ENCODE data around the gene EMC8. TPM values are rescaled to one million over a fixed set of nuclear protein-coding genes. Genes with fewer than 3 reads are reported as not detected.

EMC8 gene
- total and polyA plus RNA-seq, 10 of the 15 experiments (the other 5 are each of a cell fraction or from before 2014, with no cell fraction given): 7.8 to 62.0 (median 33.5) TPM

GRCh38 chr16:85783441-85783840 lies 15.9 kb downstream of the EMC8 start:
- no peak overlapping the region for H3K9ac ChIP-seq (ENCODE audit: control insufficient read depth, insufficient read depth, low read length)
- H3K36me3 ChIP-seq (ENCODE audit: control insufficient read depth in 2 of 2, insufficient read depth in 2 of 2, low read length in 1 of 2): peaks cover 19 to 40% of the 10 kb centered on the region in 2 experiments
- H3K79me2 ChIP-seq (ENCODE audit: control insufficient read depth, insufficient read depth, low read length): no peaks in the 10 kb centered on the region
- H4K20me1 ChIP-seq (ENCODE audit: control insufficient read depth, insufficient read depth): no peaks in the 10 kb centered on the region
- no peaks in the 10 kb centered on the region for H3K9me3 ChIP-seq (replicated peaks; ENCODE audit: control insufficient read depth, insufficient read depth, low read length)
- H2AFZ ChIP-seq (ENCODE audit: control insufficient read depth, low read depth, low read length): no peak overlapping the region
- WGBS (ENCODE audit: insufficient coverage, insufficient replicate concordance, low lambda C conversion rate, missing lambda C conversion rate): 71% methylated on average over 8 of the region's 8 CpGs
- SMC1A ChIA-PET (ENCODE audit: uncharacterized antibody, unreplicated experiment): no interaction called here
- no peak overlapping the region for H3K27ac ChIP-seq (ENCODE audit: control insufficient read depth, insufficient read depth)
- POLR2A ChIA-PET: no interaction called here
- in situ Hi-C loops (cut with MboI): no loop called here
- no peaks in the 10 kb centered on the region for H3K4me1 ChIP-seq (ENCODE audit: control insufficient read depth, insufficient read depth, low read length)
- no TSS peak for BruUV-seq (replicated peaks)
- no peaks in the 10 kb centered on the region for H3K27me3 ChIP-seq (replicated peaks in 1 of 2; ENCODE audit: control insufficient read depth in 2 of 2, insufficient read depth in 2 of 2, low read length in 1 of 2)
- RAD21 ChIA-PET (ENCODE audit: unreplicated experiment): no interaction called here
- ATAC-seq (no peak), DNase-seq (ENCODE audit: low read depth, low spot score) (no peak), FAIRE-seq (no peak)
- intact Hi-C loops (cut with micrococcal nuclease; ENCODE audit: unreplicated experiment): no loop called here
- H3K4me3 ChIP-seq: no peak overlapping the region
- TF ChIP-seq MTA2 (IDR thresholded peaks at IDR 0.05; ENCODE audit: low read depth): no peak
- no peak for TF ChIP-seq YBX1 (IDR thresholded peaks at IDR 0.05)
- TF ChIP-seq SMARCA5 (IDR thresholded peaks at IDR 0.05): no peak
- no peak for TF ChIP-seq GATAD2B (conservative IDR thresholded peaks at IDR 0.05; ENCODE audit: low read depth)
- no peak for TF ChIP-seq SMAD5 (IDR thresholded peaks at IDR 0.05; ENCODE audit: low read depth)
- TF ChIP-seq ATF7 (IDR thresholded peaks at IDR 0.05; ENCODE audit: low read depth): no peak
- no peak for TF ChIP-seq CHD4 (IDR thresholded peaks at IDR 0.05)
- TF ChIP-seq RAD51 (IDR thresholded peaks at IDR 0.05): no peak
- TF ChIP-seq DPF2 (IDR thresholded peaks at IDR 0.05): no peak
- CTCF ChIA-PET: no interaction called here
- no peak overlapping the region for H3K4me2 ChIP-seq (ENCODE audit: control insufficient read depth, insufficient read depth)

- ATAC-seq (no peak), DNase-seq (ENCODE audit: low read depth, low spot score) (no peak), FAIRE-seq (no peak)
- RAD21 ChIA-PET (ENCODE audit: unreplicated experiment): no interaction called here
- POLR2A ChIA-PET: interaction anchor here (0.6 kb wide), 1 partner anchor 140 kb away, joined by 3 read pairs; no protein-coding TSS in a partner anchor
- WGBS (ENCODE audit: insufficient coverage, insufficient replicate concordance, low lambda C conversion rate, missing lambda C conversion rate): 94% methylated on average over 6 of the region's 6 CpGs
- H3K27me3 ChIP-seq (replicated peaks in 1 of 2; ENCODE audit: control insufficient read depth in 2 of 2, insufficient read depth in 2 of 2, low read length in 1 of 2): no peaks in the 10 kb centered on the region
- BruUV-seq (replicated peaks): no TSS peak
- intact Hi-C loops (cut with micrococcal nuclease; ENCODE audit: unreplicated experiment) (no loop called here), in situ Hi-C loops (cut with MboI) (no loop called here)
- H3K9ac ChIP-seq (ENCODE audit: control insufficient read depth, insufficient read depth, low read length): no peak overlapping the region
- no peak overlapping the region for H3K4me3 ChIP-seq
- no peaks in the 10 kb centered on the region for H3K4me1 ChIP-seq (ENCODE audit: control insufficient read depth, insufficient read depth, low read length)
- H3K36me3 ChIP-seq (ENCODE audit: control insufficient read depth in 2 of 2, insufficient read depth in 2 of 2, low read length in 1 of 2): peaks cover 16 to 33% of the 10 kb centered on the region in 2 experiments
- CTCF ChIA-PET: interaction anchor here (0.7 kb wide), 1 partner anchor 37 kb away, joined by 3 read pairs; no protein-coding TSS in a partner anchor
- SMC1A ChIA-PET (ENCODE audit: uncharacterized antibody, unreplicated experiment): no interaction called here
- H3K4me2 ChIP-seq (ENCODE audit: control insufficient read depth, insufficient read depth): no peak overlapping the region
- H3K27ac ChIP-seq (ENCODE audit: control insufficient read depth, insufficient read depth): no peak overlapping the region
- no peak overlapping the region for H2AFZ ChIP-seq (ENCODE audit: control insufficient read depth, low read depth, low read length)
- H3K9me3 ChIP-seq (replicated peaks; ENCODE audit: control insufficient read depth, insufficient read depth, low read length): no peaks in the 10 kb centered on the region
- no peaks in the 10 kb centered on the region for H3K79me2 ChIP-seq (ENCODE audit: control insufficient read depth, insufficient read depth, low read length)
- no peaks in the 10 kb centered on the region for H4K20me1 ChIP-seq (ENCODE audit: control insufficient read depth, insufficient read depth)
- TF ChIP-seq SMARCA5 (IDR thresholded peaks at IDR 0.05): no peak
- no peak for TF ChIP-seq YY1 (IDR thresholded peaks at IDR 0.05; ENCODE audit: low read depth, low read length)
- no peak for TF ChIP-seq NFXL1 (IDR thresholded peaks at IDR 0.05; ENCODE audit: borderline replicate concordance)
- TF ChIP-seq PAX8 (IDR thresholded peaks at IDR 0.05): no peak
- no peak for TF ChIP-seq MTA2 (IDR thresholded peaks at IDR 0.05; ENCODE audit: low read depth)
- TF ChIP-seq BHLHE40 (IDR thresholded peaks at IDR 0.05; ENCODE audit: borderline replicate concordance in 1 of 2, low read depth in 2 of 2, low read length in 1 of 2): no peak
- TF ChIP-seq PBX3 (IDR thresholded peaks at IDR 0.05; ENCODE audit: insufficient replicate concordance, low read depth, low read length): no peak
- TF ChIP-seq CBX3 (IDR thresholded peaks at IDR 0.05; ENCODE audit: borderline replicate concordance, low read depth): no peak
- no peak for TF ChIP-seq GABPA (IDR thresholded peaks at IDR 0.05; ENCODE audit: low read depth)
- no peak for TF ChIP-seq RUNX3 (IDR thresholded peaks at IDR 0.05; ENCODE audit: low read length)
- no peak for TF ChIP-seq SREBF2 (IDR thresholded peaks at IDR 0.05; ENCODE audit: low read length)
Measured at GRCh38 chr16:85782451-85782850, 16.9 kb downstream of the EMC8 start.

Data from GM12878 (cell line).